RWPE2 (cell line): ENCODE data around the gene L3MBTL4.

Source experiments
- ATAC-seq: fragments of 200-7000 bp; cut with Tn5 transposase; 3 replicates; pipeline ENCODE4 v1.9.1; 2021; ENCODE audit warnings: low read depth
- DNase-seq: peaks from one replicate; pipeline ENCODE4 v3.0.0-alpha.2; 2020; ENCODE audit warnings: low spot score
- H3K27ac ChIP-seq: fragments of 450-650 bp; 2 replicates; pipeline ENCODE4 v1.5.1; 2017; ENCODE audit warnings: mild to moderate bottlenecking; ENCODE audit not compliant: poor library complexity, severe bottlenecking
- H3K27me3 ChIP-seq: fragments of 250-450 bp; sonication (Bioruptor Pico); 2 replicates; pipeline ENCODE4 v1.5.1; 2021; ENCODE audit warnings: mild to moderate bottlenecking, moderate library complexity; ENCODE audit not compliant: insufficient read depth, poor library complexity, severe bottlenecking
- H3K36me3 ChIP-seq: fragments of 250-450 bp; sonication (Bioruptor Pico); 2 replicates; pipeline ENCODE4 v1.5.1; 2020; ENCODE audit warnings: low read depth, mild to moderate bottlenecking, moderate library complexity
- H3K4me1 ChIP-seq: fragments of 250-450 bp; sonication (Bioruptor Pico); 2 replicates; pipeline ENCODE4 v1.5.1; 2021; ENCODE audit warnings: mild to moderate bottlenecking, moderate library complexity; ENCODE audit not compliant: insufficient read depth, poor library complexity, severe bottlenecking
- H3K4me3 ChIP-seq: fragments of 250-450 bp; sonication (Bioruptor Pico); 2 replicates; pipeline ENCODE4 v1.5.1; 2021; ENCODE audit warnings: mild to moderate bottlenecking, moderate library complexity; ENCODE audit not compliant: severe bottlenecking
- H3K9me3 ChIP-seq: fragments of 250-450 bp; sonication (Bioruptor Pico); 2 replicates; pipeline ENCODE4 v1.5.1; 2021; ENCODE audit warnings: mild to moderate bottlenecking, moderate library complexity; ENCODE audit not compliant: severe bottlenecking
- CTCF ChIP-seq: fragments of 450-650 bp; IDR thresholded peaks from one replicate; pipeline ENCODE4 v1.5.1; 2017; ENCODE audit warnings: mild to moderate bottlenecking, moderate library complexity; ENCODE audit not compliant: poor library complexity, severe bottlenecking

Gene L3MBTL4

GRCh38 chr18:5937795-5938194 is 476.9 kb downstream of the L3MBTL4 start:
- no peaks in the 10 kb centered on the region for H3K27me3 ChIP-seq
- H3K4me1 ChIP-seq = no peaks in the 10 kb centered on the region
- H3K9me3 ChIP-seq = no peaks in the 10 kb centered on the region
- H3K4me3 ChIP-seq = no peak overlapping the region
- DNase-seq (no peak), ATAC-seq (no peak)
- no peak for TF ChIP-seq CTCF
- H3K36me3 ChIP-seq = no peaks in the 10 kb centered on the region
- no peak overlapping the region for H3K27ac ChIP-seq

DNA sequence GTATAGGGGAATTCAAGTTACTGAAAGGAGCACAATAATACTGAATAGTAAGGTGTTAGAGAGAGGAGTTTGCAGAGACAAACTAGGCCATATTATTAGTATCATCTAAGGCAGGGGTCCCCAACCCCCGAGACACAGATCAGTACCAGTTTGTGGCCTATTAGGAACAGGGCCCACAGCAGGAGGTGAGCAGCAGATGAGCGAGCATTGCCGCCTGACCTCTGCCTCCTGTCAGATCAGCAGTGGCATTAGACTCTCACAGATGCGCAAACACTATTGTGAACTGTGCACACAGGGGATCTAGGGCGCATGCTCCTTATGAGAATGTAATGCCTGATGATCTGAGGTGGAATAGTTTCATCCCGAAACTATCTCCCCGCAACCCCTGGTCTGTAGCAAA is 477.6 kb downstream of the L3MBTL4 start:
- no peak overlapping the region for H3K27ac ChIP-seq
- H3K27me3 ChIP-seq = no peaks in the 10 kb centered on the region
- no peak for DNase-seq
- no peaks in the 10 kb centered on the region for H3K9me3 ChIP-seq
- no peaks in the 10 kb centered on the region for H3K36me3 ChIP-seq
- no peak for ATAC-seq
- TF ChIP-seq CTCF = no peak
- no peaks in the 10 kb centered on the region for H3K4me1 ChIP-seq
- H3K4me3 ChIP-seq = no peak overlapping the region

DNA sequence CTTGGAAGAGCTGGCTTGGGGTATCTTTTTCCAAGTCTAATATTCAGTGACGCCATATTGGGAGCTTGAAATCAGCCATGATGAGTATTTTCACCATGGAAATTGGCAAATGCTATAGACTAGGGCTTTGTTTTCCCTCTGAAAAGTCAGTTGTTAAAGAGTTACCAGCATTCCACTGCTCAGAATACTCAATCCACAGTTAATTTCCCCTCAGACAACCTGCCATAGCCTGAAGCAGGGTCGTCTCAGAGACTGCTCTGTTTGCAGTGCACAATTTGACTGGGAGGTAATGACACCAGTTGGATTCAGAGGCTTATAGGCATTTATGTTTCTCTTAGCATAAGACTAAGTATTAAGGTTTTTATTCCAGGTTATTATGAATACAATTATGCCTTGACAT is 483.9 kb downstream of the L3MBTL4 start:
- DNase-seq (no peak), ATAC-seq (no peak)
- Histone ChIP-seq H3K9me3 (no peaks in the 10 kb centered on the region), H3K27ac (no peak overlapping the region), H3K4me1 (no peaks in the 10 kb centered on the region), H3K27me3 (no peaks in the 10 kb centered on the region), H3K36me3 (no peaks in the 10 kb centered on the region), H3K4me3 (no peak overlapping the region)
- TF ChIP-seq CTCF = no peak

DNA sequence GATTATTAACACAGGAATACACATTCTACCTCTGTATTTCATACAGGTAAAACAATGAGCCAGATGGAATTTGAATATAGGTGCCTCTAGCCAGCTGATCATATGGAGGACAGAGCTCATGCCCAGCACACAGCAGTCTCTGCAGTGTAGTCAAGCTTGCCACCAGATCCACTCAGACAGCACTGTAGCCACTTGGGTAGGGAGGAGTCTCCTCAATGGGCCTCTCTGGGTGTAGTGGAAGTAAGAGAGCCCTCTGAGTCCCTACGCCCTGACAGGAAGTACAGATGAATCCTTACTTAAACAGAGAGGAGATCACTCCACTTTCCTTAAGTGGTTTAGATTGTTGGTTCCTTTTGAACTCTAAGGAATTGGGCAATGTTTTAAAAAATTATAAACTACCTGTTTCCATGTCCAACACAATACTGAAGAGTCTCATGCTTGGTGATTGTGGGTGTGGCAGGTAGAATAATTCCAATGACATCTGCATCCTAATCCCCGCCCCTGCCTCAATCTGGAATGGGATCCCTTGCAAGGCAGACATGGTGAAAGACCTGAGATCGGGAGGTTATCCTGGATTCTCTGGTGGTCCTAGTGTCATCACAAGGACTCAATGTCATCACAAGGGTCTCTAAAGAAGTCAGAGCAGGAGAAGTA is 496.4 kb downstream of the L3MBTL4 start:
- Histone ChIP-seq H3K4me1 (no peaks in the 10 kb centered on the region), H3K27ac (no peak overlapping the region), H3K9me3 (no peaks in the 10 kb centered on the region), H3K4me3 (no peak overlapping the region), H3K36me3 (no peaks in the 10 kb centered on the region), H3K27me3 (no peaks in the 10 kb centered on the region)
- DNase-seq = no peak
- TF ChIP-seq CTCF = no peak
- ATAC-seq = no peak

DNA sequence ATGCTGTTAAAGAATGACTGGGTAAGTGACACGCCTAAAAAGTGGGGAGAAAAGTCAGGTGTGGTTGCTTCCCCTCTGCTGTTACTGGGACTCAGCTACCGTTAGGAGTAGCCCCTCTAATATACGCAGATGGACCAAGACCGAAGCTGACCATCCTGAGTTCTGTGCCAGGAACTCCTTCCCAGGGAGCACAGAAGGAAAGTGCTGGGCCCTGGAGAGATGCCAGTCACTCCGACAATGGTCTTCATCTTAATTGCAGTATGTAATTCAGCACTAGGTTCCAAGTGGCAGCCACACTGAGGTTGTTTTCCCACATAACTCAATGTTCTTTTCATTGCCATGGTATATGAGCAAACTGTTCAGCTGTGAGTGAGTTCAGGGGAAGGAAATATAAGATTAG is 499.8 kb downstream of the L3MBTL4 start:
- Histone ChIP-seq H3K9me3 (no peaks in the 10 kb centered on the region), H3K36me3 (no peaks in the 10 kb centered on the region), H3K4me3 (no peak overlapping the region), H3K27me3 (no peaks in the 10 kb centered on the region), H3K27ac (no peak overlapping the region), H3K4me1 (no peaks in the 10 kb centered on the region)
- TF ChIP-seq CTCF = no peak
- ATAC-seq (no peak), DNase-seq (no peak)
